GM18858 (cell line): ENCODE results near the gene SLC4A4.

ENCODE experiments used
- ATAC-seq: cut with Tn5 transposase; IDR thresholded peaks from one replicate; pipeline ENCODE4 v1.9.1; 2021; ENCODE audit not compliant: unreplicated experiment

Gene SLC4A4

GRCh38 chr4:71526637-71527406 lies 188.0 kb downstream of the SLC4A4 start:
- peak; percentile 52 for ATAC-seq

- ATAC-seq, result no peak
Measured at GRCh38 chr4:71532407-71532806, 193.6 kb downstream of the SLC4A4 start.

GRCh38 chr4:71533121-71533520 lies 194.3 kb downstream of the SLC4A4 start:
- no peak for ATAC-seq

GRCh38 chr4:71537551-71538065 lies 198.8 kb downstream of the SLC4A4 start:
- ATAC-seq, result no peak

GRCh38 chr4:71538528-71538927 lies 199.7 kb downstream of the SLC4A4 start:
- ATAC-seq, result no peak

GRCh38 chr4:71540749-71541269 lies 202.0 kb downstream of the SLC4A4 start:
- ATAC-seq, result no peak

- ATAC-seq, result no peak
Measured at GRCh38 chr4:71541541-71541940, 202.7 kb downstream of the SLC4A4 start.

GRCh38 chr4:71545168-71545567 lies 206.3 kb downstream of the SLC4A4 start:
- no peak for ATAC-seq

- ATAC-seq, result no peak
Measured at GRCh38 chr4:71549516-71550160, 210.8 kb downstream of the SLC4A4 start.

- ATAC-seq, result no peak
Measured at GRCh38 chr4:71550220-71551165, 211.7 kb downstream of the SLC4A4 start.

GRCh38 chr4:71553605-71554004 lies 214.8 kb downstream of the SLC4A4 start:
- no peak for ATAC-seq

- no peak for ATAC-seq
Measured at GRCh38 chr4:71554025-71554424, 215.2 kb downstream of the SLC4A4 start.

- ATAC-seq, result peak; percentile 92
Measured at GRCh38 chr4:71558248-71558647, 219.4 kb downstream of the SLC4A4 start.

GRCh38 chr4:71559957-71560571 lies 221.2 kb downstream of the SLC4A4 start:
- no peak for ATAC-seq

GRCh38 chr4:71564775-71565174 lies 226.0 kb downstream of the SLC4A4 start:
- ATAC-seq, result no peak

GRCh38 chr4:71566856-71567255 lies 228.0 kb downstream of the SLC4A4 start:
- ATAC-seq, result no peak

GRCh38 chr4:71568131-71568530 lies 229.3 kb downstream of the SLC4A4 start:
- no peak for ATAC-seq

- ATAC-seq, result no peak
Measured at GRCh38 chr4:71570492-71570891, 231.7 kb downstream of the SLC4A4 start.

- ATAC-seq, result no peak
Measured at GRCh38 chr4:71571346-71571745, 232.5 kb downstream of the SLC4A4 start.

GRCh38 chr4:71583971-71584370 lies 245.2 kb downstream of the SLC4A4 start:
- no peak for ATAC-seq

GRCh38 chr4:71584585-71584984 lies 245.8 kb downstream of the SLC4A4 start:
- no peak for ATAC-seq
